Thyroid gland (tissue), 4 donors: Measurements from ENCODE around the gene DOHH. TPM values are rescaled to one million over a fixed set of nuclear protein-coding genes. Genes with fewer than 3 reads are reported as not detected.

Experiments
- DNase-seq, 2 donors: peaks; one replicate each; pipeline ENCODE4 v3.0.0-alpha.2; 2019
- H3K27ac ChIP-seq, 3 donors: fragments of 200-600 bp; sonication (generic); 1 replicate in 2 of 3; 2 replicates in 1 of 3; pipeline ENCODE4 v1.5.1; 2016 to 2019; ENCODE audit warnings: mild to moderate bottlenecking in 1 of 3, moderate library complexity in 1 of 3
- H3K27me3 ChIP-seq: fragments of 200-600 bp; sonication (generic); one replicate; pipeline ENCODE4 v1.5.1; 2019
- H3K36me3 ChIP-seq, 2 donors: fragments of 200-600 bp; sonication (generic); one replicate each; pipeline ENCODE4 v1.5.1; 2016 to 2019
- H3K4me1 ChIP-seq, 2 donors: fragments of 200-600 bp; sonication (generic); one replicate each; pipeline ENCODE4 v1.5.1; 2017 to 2019
- H3K4me3 ChIP-seq, 3 donors: fragments of 200-600 bp; sonication (generic); replicated peaks in 1 of 3; 1 replicate in 2 of 3; 2 replicates in 1 of 3; pipeline ENCODE4 v1.5.1; 2016; ENCODE audit warnings: mild to moderate bottlenecking in 1 of 3
- H3K9me3 ChIP-seq: fragments of 200-600 bp; sonication (generic); one replicate; pipeline ENCODE4 v1.5.1; 2017
- CTCF ChIP-seq, 6 experiments: fragments of 200-600 bp in 3 of 6; fragments of 450-650 bp in 3 of 6; sonication (generic) in 3 of 6; IDR thresholded peaks; one replicate each; pipeline ENCODE4 v1.5.1; 2016 to 2019; ENCODE audit warnings: antibody characterized with exemption in 6 of 6, mild to moderate bottlenecking in 2 of 6, inconsistent platforms in 1 of 6, moderate library complexity in 1 of 6
- POLR2A ChIP-seq, 2 donors: fragments of 450-650 bp; IDR thresholded peaks; one replicate each; pipeline ENCODE4 v1.6.1; 2017; ENCODE audit warnings: antibody characterized with exemption in 2 of 2, mild to moderate bottlenecking in 2 of 2, moderate library complexity in 1 of 2
- WGBS, 2 donors: methylation state at CpG; one replicate each; pipeline ENCODE4 v1.1.5; 2017; 5-methylcytosine and 5-hydroxymethylcytosine counted together
- intact Hi-C: fragments of 100-400 bp; cut with DNase I; formaldehyde crosslinking; loops from one replicate; pipeline ENCODE4 v1.15.1; 2023
- total RNA-seq, 4 donors: library from RNA; depleted of rRNA; stranded (reverse); fragments of >200 nt; gene quantifications; one replicate each; pipeline ENCODE4 v1.2.3, GENCODE V29; 2016

Gene DOHH
- 10 to 100 TPM in 3 of 4 donors, 1 to 10 TPM in 1; 9.0 to 18.9 (median 13.6) TPM for total RNA-seq

GRCh38 chr19:3500429-3501101 is at the start of gene DOHH:
TSS of gene DOHH (minus strand) at chr19:3500674. CDS start at chr19:3496814, 3,860 bp downstream.
- Histone ChIP-seq H3K36me3 (peaks cover 6 to 11% of the 10 kb centered on the region in 2 donors), H3K4me1 (peaks cover 8 to 12% of the 10 kb centered on the region in 2 donors), H3K27me3 (no peaks in the 10 kb centered on the region), H3K9me3 (no peaks in the 10 kb centered on the region), H3K4me3 (peak within 1 kb of the TSS; percentile 45 to 70 (median 66)), H3K27ac (peak within 1 kb of the TSS; percentile 90 to 97 (median 95))
- peak in 1 of 2 donors; percentile 58 for TF ChIP-seq POLR2A (IDR thresholded peaks at IDR 0.05)
- peak in 1 of 6 experiments; percentile 20 for TF ChIP-seq CTCF (IDR thresholded peaks at IDR 0.05)
- intact Hi-C loops: no loop called here
- peak; percentile 95 for DNase-seq
- WGBS, 2 donors: 0 to 1% methylated on average over 36 to 46 of the region's 52 CpGs

- no peak overlapping the region for H3K4me3 ChIP-seq
- H3K36me3 ChIP-seq: no peaks in the 10 kb centered on the region
- intact Hi-C loops: no loop called here
- no peak overlapping the region for H3K27ac ChIP-seq
- TF ChIP-seq POLR2A (IDR thresholded peaks at IDR 0.05) (no peak), CTCF (IDR thresholded peaks at IDR 0.05) (no peak)
- peaks cover 0 to 2% of the 10 kb centered on the region in 2 donors for H3K4me1 ChIP-seq
- no peaks in the 10 kb centered on the region for H3K27me3 ChIP-seq
- no peak for DNase-seq
- H3K9me3 ChIP-seq: no peaks in the 10 kb centered on the region
- WGBS, 2 donors: 89% methylated on average over 10 of the region's 10 CpGs
These were observed 49.3 kb upstream of the DOHH start for GRCh38 chr19:3549816-3550215.

- no peaks in the 10 kb centered on the region for H3K27me3 ChIP-seq
- H3K4me3 ChIP-seq: no peak overlapping the region
- no peak overlapping the region for H3K27ac ChIP-seq
- H3K9me3 ChIP-seq: no peaks in the 10 kb centered on the region
- H3K36me3 ChIP-seq: no peaks in the 10 kb centered on the region
- intact Hi-C loops: no loop called here
- no peaks in the 10 kb centered on the region for H3K4me1 ChIP-seq
- no peak for TF ChIP-seq CTCF (IDR thresholded peaks at IDR 0.05)
- TF ChIP-seq POLR2A (IDR thresholded peaks at IDR 0.05): no peak
- 81 to 88% methylated on average over 9 to 10 of the region's 14 CpGs for WGBS, 2 donors
- no peak for DNase-seq
These were observed 48.1 kb upstream of the DOHH start for GRCh38 chr19:3548606-3549005.

GRCh38 chr19:3547767-3548282 is 47.4 kb upstream of the DOHH start:
- Histone ChIP-seq H3K4me1 (no peaks in the 10 kb centered on the region), H3K36me3 (no peaks in the 10 kb centered on the region), H3K27ac (no peak overlapping the region), H3K9me3 (no peaks in the 10 kb centered on the region), H3K4me3 (no peak overlapping the region), H3K27me3 (no peaks in the 10 kb centered on the region)
- intact Hi-C loops: no loop called here
- DNase-seq: no peak
- TF ChIP-seq POLR2A (IDR thresholded peaks at IDR 0.05): no peak
- TF ChIP-seq CTCF (IDR thresholded peaks at IDR 0.05): peak in 1 of 6 experiments; percentile 1
- 91% methylated on average over 32 of the region's 36 CpGs; no CpG with 5 or more reads in 1 of the 2 donors for WGBS, 2 donors

GRCh38 chr19:3547301-3547731 is 46.8 kb upstream of the DOHH start:
- no peak overlapping the region for H3K27ac ChIP-seq
- H3K27me3 ChIP-seq: no peaks in the 10 kb centered on the region
- WGBS, 2 donors: 87 to 91% methylated on average over 11 to 14 of the region's 15 CpGs
- H3K36me3 ChIP-seq: no peaks in the 10 kb centered on the region
- no peak overlapping the region for H3K4me3 ChIP-seq
- no peaks in the 10 kb centered on the region for H3K9me3 ChIP-seq
- H3K4me1 ChIP-seq: no peaks in the 10 kb centered on the region
- no peak for DNase-seq
- peak in 3 of 6 experiments; percentile 6 to 30 (median 13) for TF ChIP-seq CTCF (IDR thresholded peaks at IDR 0.05)
- TF ChIP-seq POLR2A (IDR thresholded peaks at IDR 0.05): no peak
- intact Hi-C loops: no loop called here
